GM19452 (cell line): ENCODE results near the gene ULK3.

Experiments
- ATAC-seq: cut with Tn5 transposase; IDR thresholded peaks from one replicate; pipeline ENCODE4 v1.9.1; 2021; ENCODE audit not compliant: unreplicated experiment

The ULK3 gene

GRCh38 chr15:74823324-74823723, 19.6 kb downstream of the ULK3 start:
- ATAC-seq, result no peak

GRCh38 chr15:74822233-74822632, 20.7 kb downstream of the ULK3 start:
- ATAC-seq, result no peak

GRCh38 chr15:74821790-74822158, 21.2 kb downstream of the ULK3 start:
- ATAC-seq, result no peak

DNA sequence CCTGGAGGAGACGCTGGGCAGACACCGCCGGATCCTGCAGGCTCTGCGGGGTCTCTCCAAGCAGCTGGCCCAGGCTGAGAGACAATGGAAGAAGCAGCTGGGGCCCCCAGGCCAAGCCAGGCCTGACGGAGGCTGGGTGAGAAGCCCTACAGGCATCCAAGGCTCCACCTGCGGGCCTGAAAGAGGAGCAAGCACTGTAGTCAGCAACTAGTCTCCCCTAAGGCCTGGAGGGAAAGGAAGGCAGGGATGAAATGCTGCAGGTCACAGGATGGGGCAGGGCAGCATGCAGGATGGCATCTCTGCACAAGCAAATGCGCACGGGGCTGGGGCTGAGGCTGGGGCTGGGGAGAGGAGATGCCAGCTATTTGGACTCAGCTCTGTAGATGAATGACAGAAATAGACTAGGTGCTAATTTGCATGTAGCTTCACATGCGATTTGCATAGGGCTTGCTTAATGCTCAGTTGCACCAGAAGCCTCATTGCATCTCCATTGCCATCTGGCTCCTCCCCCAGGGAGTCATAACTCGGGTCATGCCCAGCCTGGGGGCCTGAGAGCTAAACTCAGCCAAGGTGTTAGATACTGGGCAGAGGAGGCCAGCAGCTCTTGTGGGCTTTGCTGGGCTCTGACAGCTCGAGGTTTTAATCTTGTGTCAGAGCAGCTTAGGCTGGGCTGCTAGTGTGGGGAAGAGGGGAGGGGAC, 21.7 kb downstream of the ULK3 start:
- ATAC-seq, result peak; percentile 70

GRCh38 chr15:74820056-74820455, 22.9 kb downstream of the ULK3 start:
- ATAC-seq, result no peak

GRCh38 chr15:74817370-74817737, 25.6 kb downstream of the ULK3 start:
- ATAC-seq, result no peak

- no peak for ATAC-seq
Observed at GRCh38 chr15:74816624-74817369, 26.2 kb downstream of the ULK3 start.

DNA sequence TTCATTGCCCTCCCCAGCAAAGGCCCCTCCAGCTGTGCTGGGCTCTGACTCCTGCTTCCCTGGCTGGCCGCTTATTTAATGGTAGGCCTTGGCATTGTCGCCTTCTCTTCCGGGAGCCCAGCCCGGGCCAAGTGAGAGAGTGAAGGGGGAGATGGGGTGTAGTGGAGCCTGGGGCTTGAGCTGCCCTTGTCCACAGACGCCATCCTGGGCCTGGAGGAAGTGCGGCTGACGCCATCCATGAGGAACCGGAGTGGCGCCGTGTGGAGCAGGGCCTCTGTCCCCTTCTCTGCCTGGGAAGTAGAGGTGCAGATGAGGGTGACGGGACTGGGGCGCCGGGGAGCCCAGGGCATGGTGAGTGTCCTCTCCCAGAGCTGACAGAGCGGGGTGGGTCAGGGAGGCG, 27.0 kb downstream of the ULK3 start:
- ATAC-seq, result no peak

DNA sequence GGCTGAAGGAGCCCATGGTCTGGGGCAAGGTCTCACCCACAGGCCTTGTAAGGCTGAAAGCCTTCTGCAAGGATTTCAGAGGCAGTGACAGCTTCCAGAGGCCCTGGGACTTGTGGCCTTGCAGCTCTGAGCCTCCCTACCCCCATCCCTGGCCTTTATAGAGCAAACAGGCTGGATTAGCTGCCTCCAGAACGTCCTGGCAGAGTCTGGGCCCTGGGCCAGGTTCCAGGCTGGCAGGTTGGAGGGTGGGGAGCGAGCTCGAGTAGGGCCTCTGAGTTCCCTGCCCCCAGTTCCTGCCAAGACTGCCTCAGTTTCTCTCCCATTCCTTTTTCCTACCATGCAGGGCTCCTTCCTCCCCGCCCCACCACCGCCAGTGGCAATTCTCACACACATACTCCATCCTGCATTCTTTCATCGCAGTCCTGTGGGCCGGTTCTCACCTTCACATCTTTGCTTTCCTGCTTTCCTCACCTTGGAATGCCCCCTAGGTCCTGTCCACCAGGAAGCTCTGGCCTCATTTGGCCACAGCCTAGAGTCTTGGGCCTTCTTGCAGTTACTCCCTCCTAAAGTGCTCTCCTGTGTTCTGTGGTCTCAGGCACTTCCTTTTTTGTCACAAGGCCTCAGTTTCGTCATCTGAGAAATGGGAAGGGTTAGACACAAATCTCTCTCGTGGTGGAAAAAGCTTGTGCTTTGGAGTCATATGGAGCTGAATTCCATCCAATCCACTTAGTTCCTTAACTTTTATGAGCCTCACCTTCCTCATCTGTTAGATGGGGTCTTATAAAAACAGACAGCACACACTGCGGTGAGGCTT, 27.6 kb downstream of the ULK3 start:
- ATAC-seq, result no peak

GRCh38 chr15:74812533-74812932, 30.4 kb downstream of the ULK3 start, which contains the start of gene LMAN1L:
TSS of gene LMAN1L (plus strand) at chr15:74812835. CDS start at chr15:74812855, 20 bp downstream.
- no peak for ATAC-seq

- ATAC-seq, result no peak
Observed at GRCh38 chr15:74809956-74810355, 33.0 kb downstream of the ULK3 start.

DNA sequence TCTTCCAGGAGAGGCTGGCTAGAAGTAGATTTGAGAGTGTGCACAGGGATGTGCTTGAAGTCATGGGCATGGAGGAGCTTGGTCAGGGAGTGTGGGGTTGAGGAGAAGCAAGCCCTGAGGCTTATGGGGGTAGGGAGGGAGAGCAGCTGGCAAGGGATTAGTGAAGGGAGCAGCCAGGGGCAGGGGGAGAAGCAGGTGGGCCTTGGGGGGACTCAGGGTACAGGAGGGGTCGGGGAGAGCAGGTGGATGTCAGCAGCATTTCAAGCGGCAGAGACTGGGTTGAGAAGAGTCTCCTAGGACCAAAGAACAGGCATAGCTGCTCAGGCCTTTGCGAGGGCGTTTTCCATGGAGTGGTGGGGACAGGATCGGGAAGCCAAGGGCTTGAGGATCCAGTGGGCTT, 33.7 kb downstream of the ULK3 start:
- ATAC-seq, result no peak

GRCh38 chr15:74808840-74809229, 34.1 kb downstream of the ULK3 start:
- no peak for ATAC-seq

DNA sequence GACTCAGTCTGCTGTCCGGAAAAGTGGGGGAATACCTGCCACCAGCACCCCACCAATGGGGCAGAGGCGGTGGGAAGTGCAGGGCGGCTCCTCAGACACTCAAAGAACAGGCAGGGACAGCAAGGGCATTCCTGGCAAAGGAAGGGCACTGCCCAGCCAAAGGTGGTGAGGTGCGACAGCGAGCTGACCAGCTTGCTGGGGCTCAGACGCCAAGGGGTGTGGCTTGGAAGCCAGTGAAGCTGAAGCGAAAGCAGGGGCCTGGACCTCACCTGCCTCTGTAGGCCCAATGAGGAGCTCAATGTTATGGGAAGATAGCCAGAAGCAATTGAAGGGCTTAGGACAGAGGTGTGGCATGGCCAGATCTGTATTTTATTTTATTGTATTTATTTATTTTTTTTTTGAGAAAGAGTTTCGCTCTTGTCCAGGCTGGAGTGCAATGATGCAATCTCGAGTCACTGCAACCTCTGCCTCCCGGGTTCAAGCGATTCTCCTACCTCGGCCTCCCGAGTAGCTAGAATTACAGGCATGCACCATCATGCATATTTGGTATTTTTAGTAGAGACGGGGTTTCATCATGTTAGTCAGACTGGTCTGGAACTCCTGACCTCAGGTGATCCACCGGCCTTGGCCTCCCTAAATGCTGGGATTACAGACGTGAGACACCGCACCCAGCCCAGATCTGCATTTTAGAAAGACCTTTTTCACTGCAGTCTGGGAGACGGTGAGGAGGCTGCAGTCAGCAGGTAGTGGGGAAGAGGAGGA, 34.7 kb downstream of the ULK3 start:
- no peak for ATAC-seq

DNA sequence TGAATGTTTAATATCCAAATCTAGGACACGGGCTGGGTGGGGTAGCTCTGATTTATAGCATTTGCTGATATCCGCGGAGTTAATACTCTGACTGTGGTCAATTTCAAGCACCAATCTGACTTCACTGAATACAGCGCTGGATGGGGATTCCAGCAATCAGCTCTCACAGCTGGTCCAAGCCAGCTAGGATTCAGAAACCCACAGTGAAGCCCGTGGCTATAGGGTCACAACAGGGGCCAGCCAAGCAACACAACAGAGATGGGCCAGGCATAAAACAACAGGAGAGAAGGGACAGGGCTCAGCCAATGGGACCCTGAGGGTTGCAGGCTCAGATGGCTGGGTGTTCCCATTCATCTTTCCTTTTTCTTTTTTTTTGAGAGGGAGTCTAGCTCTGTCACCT, 35.7 kb downstream of the ULK3 start:
- no peak for ATAC-seq

- ATAC-seq, result no peak
Observed at GRCh38 chr15:74804935-74805334, 38.0 kb downstream of the ULK3 start.

GRCh38 chr15:74802862-74803447, 40.0 kb downstream of the ULK3 start:
- no peak for ATAC-seq

- ATAC-seq, result no peak
Observed at GRCh38 chr15:74802290-74802689, 40.7 kb downstream of the ULK3 start.

DNA sequence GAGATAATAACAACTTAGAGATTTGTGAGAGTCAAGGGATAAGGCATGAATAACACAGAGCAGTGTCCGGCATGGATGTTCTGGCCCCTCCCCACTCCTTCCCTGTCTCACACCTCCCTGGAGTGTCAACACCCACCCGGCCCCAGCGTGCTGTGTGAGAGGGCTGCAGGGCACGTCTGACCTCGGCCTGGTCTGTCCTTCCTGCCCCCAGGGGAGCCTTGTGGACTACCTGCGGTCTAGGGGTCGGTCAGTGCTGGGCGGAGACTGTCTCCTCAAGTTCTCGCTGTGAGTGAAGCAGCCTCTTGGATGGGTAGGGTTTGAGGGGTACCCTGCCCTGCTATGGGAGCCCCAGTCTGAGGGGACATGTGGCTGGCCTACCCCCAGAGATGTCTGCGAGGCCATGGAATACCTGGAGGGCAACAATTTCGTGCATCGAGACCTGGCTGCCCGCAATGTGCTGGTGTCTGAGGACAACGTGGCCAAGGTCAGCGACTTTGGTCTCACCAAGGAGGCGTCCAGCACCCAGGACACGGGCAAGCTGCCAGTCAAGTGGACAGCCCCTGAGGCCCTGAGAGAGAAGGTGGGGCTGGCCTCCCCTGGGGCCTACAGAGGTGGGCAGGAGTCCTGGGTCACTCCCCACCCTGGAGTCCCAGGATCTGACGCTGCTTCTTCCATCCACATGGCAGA, 41.5 kb downstream of the ULK3 start:
- no peak for ATAC-seq

GRCh38 chr15:74800559-74801094, 42.3 kb downstream of the ULK3 start:
- no peak for ATAC-seq
